ENCODE data around the gene GOLGA6B.
"Not testable (repeated sequence)": the region's sequence is repeated elsewhere in the genome, so short reads cannot be mapped to it uniquely, and the experiment has no call there.

- TF ChIP-seq CTCF (conservative IDR thresholded peaks at IDR 0.05); EZH2 (IDR thresholded peaks at IDR 0.05; ENCODE audit: low read depth): not testable (repeated sequence)
These were observed 38.8 kb upstream of the GOLGA6B start for GRCh38 chr15:72615533-72616233.

Measured in PC-9 (cell line).